ENCODE measurements around the gene CASKIN2. TPM values are rescaled to one million over a fixed set of nuclear protein-coding genes. Genes with fewer than 3 reads are reported as not detected.

Gene CASKIN2
- total and polyA plus RNA-seq, 11 donors = 19.5 to 51.2 (median 36.9) TPM

DNA sequence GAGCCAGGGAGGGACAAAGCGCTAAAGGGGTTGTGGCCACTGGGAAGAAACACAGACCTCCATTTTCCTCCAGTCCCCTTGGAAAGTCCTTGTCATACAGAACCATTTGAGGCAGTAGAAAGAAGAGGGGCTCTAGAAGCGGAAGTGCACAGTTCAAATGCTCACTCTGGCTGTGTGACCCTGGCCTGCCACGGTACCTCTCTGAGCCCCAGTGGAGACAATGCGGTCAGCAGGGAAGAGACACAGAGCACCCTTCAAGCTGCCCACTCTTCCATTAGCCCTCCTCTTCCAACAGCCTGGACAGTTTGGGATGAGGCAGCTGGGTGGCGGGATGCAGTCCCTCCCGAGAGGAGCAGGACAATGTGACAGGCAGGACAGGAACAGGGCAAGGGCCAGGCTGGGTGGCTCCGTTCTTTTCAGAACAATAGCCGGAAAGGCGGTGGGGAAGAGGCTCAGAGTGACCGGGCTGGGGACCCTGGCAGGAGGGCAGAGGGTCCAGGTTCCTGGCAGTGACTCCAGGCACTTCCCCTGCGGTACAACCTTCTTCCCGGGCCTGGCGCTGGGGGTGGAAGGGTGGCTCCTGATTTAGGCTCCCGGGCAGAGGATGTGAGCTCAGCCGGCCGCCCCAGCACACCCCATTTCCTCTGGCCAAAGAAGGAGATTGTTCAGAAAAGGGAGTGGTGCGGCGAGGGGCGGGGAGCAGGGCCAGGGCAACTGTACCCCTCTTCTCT, 5.6 kb downstream of the CASKIN2 start:
- Histone ChIP-seq H3K36me3 (peaks cover 0 to 75% (median 35%) of the 10 kb centered on the region in 9 donors), H3K27ac (peak overlapping the region; percentile 89 to 98 (median 94)), H3K9me3 (no peaks in the 10 kb centered on the region), H3K4me1 (peaks cover 3 to 84% (median 55%) of the 10 kb centered on the region in 12 donors), H3K27me3 (no peaks in the 10 kb centered on the region), H3K4me3 (peak overlapping the region in 9 of 12 donors; percentile 24 to 99 (median 88))
- 63 to 74% (median 66%) methylated on average over 18 to 19 of the region's 19 CpGs for WGBS, 4 donors
- intact Hi-C loops (cut with DNase I) = loop anchor here in 3 of 10 donors (5.0 to 10.0 kb wide), 5 partner anchors 52 to 225 kb away; partner anchors contain the start of genes TMEM94 (in 2 of the 3) and SLC25A19 (in 1 of the 3)
- DNase-seq = peak; percentile 78 to 87 (median 85)
- TF ChIP-seq CTCF (IDR thresholded peaks at IDR 0.05) = no peak
- TF ChIP-seq POLR2A (IDR thresholded peaks at IDR 0.05) = no peak
- ATAC-seq = peak; percentile 52 to 81 (median 56)

- peak overlapping the region in 8 of 12 donors; percentile 24 to 77 (median 29) for H3K4me3 ChIP-seq
- ATAC-seq (peak in 2 of 4 donors; percentile 3 to 18), DNase-seq (peak in 3 of 5 donors; percentile 33 to 61 (median 33))
- no peak for TF ChIP-seq POLR2A (IDR thresholded peaks at IDR 0.05)
- TF ChIP-seq CTCF (IDR thresholded peaks at IDR 0.05) = no peak
- peak overlapping the region; percentile 87 to 98 (median 93) for H3K27ac ChIP-seq
- peaks cover 0 to 83% (median 42%) of the 10 kb centered on the region in 9 donors for H3K36me3 ChIP-seq
- H3K9me3 ChIP-seq = no peaks in the 10 kb centered on the region
- 24 to 30% (median 29%) methylated on average over 4 to 5 of the region's 5 CpGs for WGBS, 4 donors
- intact Hi-C loops (cut with DNase I) = no loop called here
- H3K4me1 ChIP-seq = peaks cover 3 to 84% (median 54%) of the 10 kb centered on the region in 12 donors
- no peaks in the 10 kb centered on the region for H3K27me3 ChIP-seq
Measured at GRCh38 chr17:75508931-75509361, 6.4 kb downstream of the CASKIN2 start.

DNA sequence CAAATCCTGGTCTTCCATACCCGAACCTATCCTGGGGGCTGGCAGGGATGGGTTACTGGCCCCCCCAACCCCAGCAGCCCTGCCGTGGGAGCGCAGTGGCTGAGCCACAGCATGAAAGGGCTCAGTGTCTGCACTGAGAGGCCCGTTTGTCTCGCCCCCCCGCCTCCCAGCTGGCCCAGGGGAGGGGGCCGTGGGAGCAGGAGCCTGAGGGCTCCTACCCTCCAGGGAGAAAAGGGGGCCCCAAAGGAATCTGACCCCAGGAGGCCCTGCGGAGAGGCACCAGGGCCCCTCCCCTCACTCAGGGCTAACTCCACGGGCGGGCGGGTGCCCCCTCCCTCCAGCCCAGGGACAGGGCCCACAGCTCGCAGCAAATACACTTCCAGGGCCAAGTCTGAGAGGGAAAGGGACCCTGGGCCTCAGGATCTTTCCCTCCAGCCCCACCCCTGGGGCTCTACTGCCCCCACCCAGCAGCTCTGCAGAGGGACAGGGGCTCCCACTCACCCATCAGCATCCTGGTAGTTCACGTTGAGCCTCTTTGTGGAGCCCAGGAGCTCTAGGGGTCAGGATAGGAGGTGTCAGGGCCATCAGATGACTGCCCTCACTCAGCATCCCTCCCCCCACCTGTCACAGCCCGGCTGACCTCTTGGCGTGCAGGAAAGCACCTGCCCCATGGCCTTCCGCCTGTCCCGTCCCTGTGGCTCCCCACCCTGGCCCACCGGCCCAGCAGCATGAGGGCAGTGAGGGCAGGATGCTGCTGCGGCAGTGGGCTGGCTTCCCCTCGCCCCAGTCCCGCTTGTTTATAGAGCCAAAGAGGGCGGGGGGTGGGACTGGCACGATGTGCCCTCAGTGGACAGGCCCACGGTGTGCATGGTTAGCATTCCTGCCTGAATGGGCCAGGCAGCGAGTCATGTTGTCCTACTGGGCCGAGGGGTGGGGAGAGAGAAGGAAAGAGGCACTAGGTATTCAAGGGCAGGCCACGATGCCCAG, 7.3 kb downstream of the CASKIN2 start:
- intact Hi-C loops (cut with DNase I) = no loop called here
- peaks cover 0 to 83% (median 44%) of the 10 kb centered on the region in 9 donors for H3K36me3 ChIP-seq

More for the DNA sequence above, 7.3 kb downstream of the CASKIN2 start:
- H3K4me3 ChIP-seq = peak overlapping the region in 1 of 12 donors; percentile 26
- no peaks in the 10 kb centered on the region for H3K9me3 ChIP-seq
- TF ChIP-seq POLR2A (IDR thresholded peaks at IDR 0.05) (no peak), CTCF (IDR thresholded peaks at IDR 0.05) (no peak)
- peak overlapping the region; percentile 87 to 98 (median 93) for H3K27ac ChIP-seq
- peaks cover 3 to 78% (median 48%) of the 10 kb centered on the region in 12 donors for H3K4me1 ChIP-seq
- WGBS, 4 donors = 61 to 65% (median 64%) methylated on average over 13 to 27 of the region's 27 CpGs
- no peaks in the 10 kb centered on the region for H3K27me3 ChIP-seq
- DNase-seq (peak in 3 of 5 donors; percentile 20 to 65 (median 26)), ATAC-seq (no peak)

Measured in heart left ventricle (tissue), 16 donors.